ENCODE measurements around the gene DPYD. TPM values are rescaled to one million over a fixed set of nuclear protein-coding genes. Genes with fewer than 3 reads are reported as not detected.

The DPYD gene
- total and polyA plus RNA-seq, 9 of the 15 experiments (the other 6 are each of a cell fraction or from before 2014, with no cell fraction given) = 0.03 to 0.25 (median 0.08) TPM; not detected in 2

DNA sequence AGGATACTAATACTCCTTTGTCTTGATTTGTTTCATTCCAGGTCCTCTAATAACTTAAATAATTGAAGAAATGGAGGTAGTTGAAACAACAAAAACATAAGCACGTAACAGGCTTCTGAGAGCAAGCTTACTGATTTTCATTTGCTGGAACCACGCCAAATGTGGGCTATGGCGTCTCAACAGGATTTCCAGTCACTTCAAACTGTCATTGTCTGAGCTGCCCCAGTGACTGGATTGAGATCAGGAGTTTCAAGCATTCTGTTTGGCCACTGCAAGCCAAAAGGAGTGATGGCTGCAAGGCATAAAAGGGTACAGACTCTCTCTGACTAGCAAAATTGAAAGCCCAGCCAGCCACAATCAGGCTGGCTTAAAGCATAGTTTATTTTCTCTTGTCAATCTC lies 289.9 kb downstream of the DPYD start (continued):
- TF ChIP-seq, protein P1, sequence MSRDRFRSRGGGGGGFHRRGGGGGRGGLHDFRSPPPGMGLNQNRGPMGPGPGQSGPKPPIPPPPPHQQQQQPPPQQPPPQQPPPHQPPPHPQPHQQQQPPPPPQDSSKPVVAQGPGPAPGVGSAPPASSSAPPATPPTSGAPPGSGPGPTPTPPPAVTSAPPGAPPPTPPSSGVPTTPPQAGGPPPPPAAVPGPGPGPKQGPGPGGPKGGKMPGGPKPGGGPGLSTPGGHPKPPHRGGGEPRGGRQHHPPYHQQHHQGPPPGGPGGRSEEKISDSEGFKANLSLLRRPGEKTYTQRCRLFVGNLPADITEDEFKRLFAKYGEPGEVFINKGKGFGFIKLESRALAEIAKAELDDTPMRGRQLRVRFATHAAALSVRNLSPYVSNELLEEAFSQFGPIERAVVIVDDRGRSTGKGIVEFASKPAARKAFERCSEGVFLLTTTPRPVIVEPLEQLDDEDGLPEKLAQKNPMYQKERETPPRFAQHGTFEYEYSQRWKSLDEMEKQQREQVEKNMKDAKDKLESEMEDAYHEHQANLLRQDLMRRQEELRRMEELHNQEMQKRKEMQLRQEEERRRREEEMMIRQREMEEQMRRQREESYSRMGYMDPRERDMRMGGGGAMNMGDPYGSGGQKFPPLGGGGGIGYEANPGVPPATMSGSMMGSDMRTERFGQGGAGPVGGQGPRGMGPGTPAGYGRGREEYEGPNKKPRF (IDR thresholded peaks at IDR 0.05; ENCODE audit: low read depth, low read length) = no peak
- TF ChIP-seq NUFIP1 (IDR thresholded peaks at IDR 0.05; ENCODE audit: partially characterized antibody) (no peak), TEAD2 (tag; IDR thresholded peaks at IDR 0.05) (no peak), ZNF707 (CRISPR knock-in tag; conservative IDR thresholded peaks at IDR 0.05) (no peak), SRSF7 (optimal IDR thresholded peaks at IDR 0.05; ENCODE audit: low read depth, low read length) (no peak), KHSRP (IDR thresholded peaks at IDR 0.05) (no peak)

DNA sequence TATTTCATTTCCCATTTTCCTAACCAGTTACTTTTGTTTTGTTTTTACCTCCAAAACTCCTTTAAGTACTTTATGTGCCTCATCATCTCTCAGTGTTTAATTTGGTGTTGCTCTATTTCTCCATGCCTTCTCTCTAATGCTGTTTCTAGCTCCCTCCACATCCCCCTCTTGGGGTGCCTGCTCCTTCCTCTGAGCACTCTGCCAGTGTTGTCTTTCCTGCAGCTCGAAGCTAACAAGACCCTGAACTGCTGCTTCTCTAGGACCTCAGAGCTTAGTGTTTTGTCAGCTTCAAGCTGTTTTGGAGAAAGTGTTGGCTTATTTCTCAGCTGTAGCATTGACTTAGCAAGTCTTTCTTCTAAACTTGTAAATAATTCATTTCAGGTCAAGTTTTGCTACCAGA lies 290.6 kb downstream of the DPYD start:
- H2AFZ ChIP-seq (ENCODE audit: low read depth, low read length) = no peak overlapping the region
- no peak for DNase-seq (ENCODE audit: extremely low read depth in 1 of 4, low spot score in 3 of 4)
- 0% methylated on average over 1 of the region's 1 CpG for WGBS (ENCODE audit: insufficient coverage, low coverage, missing lambda C conversion rate)
- in situ Hi-C loops (cut with MboI) = no loop called here
- H3K9me3 ChIP-seq (replicated peaks; ENCODE audit: control insufficient read depth, insufficient read depth, low read depth, low read length) = no peaks in the 10 kb centered on the region
- no peak for ATAC-seq
- TF ChIP-seq, protein P2, sequence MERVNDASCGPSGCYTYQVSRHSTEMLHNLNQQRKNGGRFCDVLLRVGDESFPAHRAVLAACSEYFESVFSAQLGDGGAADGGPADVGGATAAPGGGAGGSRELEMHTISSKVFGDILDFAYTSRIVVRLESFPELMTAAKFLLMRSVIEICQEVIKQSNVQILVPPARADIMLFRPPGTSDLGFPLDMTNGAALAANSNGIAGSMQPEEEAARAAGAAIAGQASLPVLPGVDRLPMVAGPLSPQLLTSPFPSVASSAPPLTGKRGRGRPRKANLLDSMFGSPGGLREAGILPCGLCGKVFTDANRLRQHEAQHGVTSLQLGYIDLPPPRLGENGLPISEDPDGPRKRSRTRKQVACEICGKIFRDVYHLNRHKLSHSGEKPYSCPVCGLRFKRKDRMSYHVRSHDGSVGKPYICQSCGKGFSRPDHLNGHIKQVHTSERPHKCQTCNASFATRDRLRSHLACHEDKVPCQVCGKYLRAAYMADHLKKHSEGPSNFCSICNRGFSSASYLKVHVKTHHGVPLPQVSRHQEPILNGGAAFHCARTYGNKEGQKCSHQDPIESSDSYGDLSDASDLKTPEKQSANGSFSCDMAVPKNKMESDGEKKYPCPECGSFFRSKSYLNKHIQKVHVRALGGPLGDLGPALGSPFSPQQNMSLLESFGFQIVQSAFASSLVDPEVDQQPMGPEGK (CRISPR knock-in tag; IDR thresholded peaks at IDR 0.05; ENCODE audit: borderline replicate concordance) = no peak
- TF ChIP-seq SMARCA4 (IDR thresholded peaks at IDR 0.05) (no peak), POLR2G (IDR thresholded peaks at IDR 0.05; ENCODE audit: low read depth, low read length) (no peak), TFAM (CRISPR knock-in tag; conservative IDR thresholded peaks at IDR 0.05) (no peak), CXXC5 (CRISPR knock-in tag; IDR thresholded peaks at IDR 0.05) (no peak)
- TF ChIP-seq, protein P3, sequence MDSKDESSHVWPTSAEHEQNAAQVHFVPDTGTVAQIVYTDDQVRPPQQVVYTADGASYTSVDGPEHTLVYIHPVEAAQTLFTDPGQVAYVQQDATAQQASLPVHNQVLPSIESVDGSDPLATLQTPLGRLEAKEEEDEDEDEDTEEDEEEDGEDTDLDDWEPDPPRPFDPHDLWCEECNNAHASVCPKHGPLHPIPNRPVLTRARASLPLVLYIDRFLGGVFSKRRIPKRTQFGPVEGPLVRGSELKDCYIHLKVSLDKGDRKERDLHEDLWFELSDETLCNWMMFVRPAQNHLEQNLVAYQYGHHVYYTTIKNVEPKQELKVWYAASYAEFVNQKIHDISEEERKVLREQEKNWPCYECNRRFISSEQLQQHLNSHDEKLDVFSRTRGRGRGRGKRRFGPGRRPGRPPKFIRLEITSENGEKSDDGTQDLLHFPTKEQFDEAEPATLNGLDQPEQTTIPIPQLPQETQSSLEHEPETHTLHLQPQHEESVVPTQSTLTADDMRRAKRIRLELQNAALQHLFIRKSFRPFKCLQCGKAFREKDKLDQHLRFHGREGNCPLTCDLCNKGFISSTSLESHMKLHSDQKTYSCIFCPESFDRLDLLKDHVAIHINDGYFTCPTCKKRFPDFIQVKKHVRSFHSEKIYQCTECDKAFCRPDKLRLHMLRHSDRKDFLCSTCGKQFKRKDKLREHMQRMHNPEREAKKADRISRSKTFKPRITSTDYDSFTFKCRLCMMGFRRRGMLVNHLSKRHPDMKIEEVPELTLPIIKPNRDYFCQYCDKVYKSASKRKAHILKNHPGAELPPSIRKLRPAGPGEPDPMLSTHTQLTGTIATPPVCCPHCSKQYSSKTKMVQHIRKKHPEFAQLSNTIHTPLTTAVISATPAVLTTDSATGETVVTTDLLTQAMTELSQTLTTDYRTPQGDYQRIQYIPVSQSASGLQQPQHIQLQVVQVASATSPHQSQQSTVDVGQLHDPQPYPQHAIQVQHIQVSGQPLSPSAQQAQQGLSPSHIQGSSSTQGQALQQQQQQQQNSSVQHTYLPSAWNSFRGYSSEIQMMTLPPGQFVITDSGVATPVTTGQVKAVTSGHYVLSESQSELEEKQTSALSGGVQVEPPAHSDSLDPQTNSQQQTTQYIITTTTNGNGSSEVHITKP (IDR thresholded peaks at IDR 0.05; ENCODE audit: partially characterized antibody) = no peak
- intact Hi-C loops (cut with micrococcal nuclease) = no loop called here
- H3K36me3 ChIP-seq (ENCODE audit: control insufficient read depth, insufficient read depth, low read length) = no peaks in the 10 kb centered on the region
- CTCF ChIA-PET (ENCODE audit: low intra/inter-chr PET ratio) = no interaction called here
- POLR2A ChIA-PET = no interaction called here
- H3K9ac ChIP-seq (ENCODE audit: insufficient read depth in 1 of 2, low read depth in 2 of 2, low read length in 2 of 2) = no peak overlapping the region
- no peaks in the 10 kb centered on the region for H3K4me1 ChIP-seq (replicated peaks in 1 of 2; ENCODE audit: control insufficient read depth in 2 of 2, insufficient read depth in 2 of 2, low read length in 2 of 2)
- H3K79me2 ChIP-seq (ENCODE audit: control insufficient read depth, insufficient read depth, low read length) = no peaks in the 10 kb centered on the region
- no peaks in the 10 kb centered on the region for H3K9me1 ChIP-seq (ENCODE audit: control insufficient read depth, insufficient read depth, low read length)
- H3K4me2 ChIP-seq (ENCODE audit: insufficient read depth, low read length) = no peak overlapping the region
- H3K4me3 ChIP-seq = no peak overlapping the region
- H3K27ac ChIP-seq (ENCODE audit: extremely low read depth, low read depth, low read length) = no peak overlapping the region
- no TSS peak for BruUV-seq (replicated peaks)
- H4K20me1 ChIP-seq (replicated peaks; ENCODE audit: control insufficient read depth, insufficient read depth, low read length) = no peaks in the 10 kb centered on the region
- FAIRE-seq = no peak
- no peaks in the 10 kb centered on the region for H3K27me3 ChIP-seq (ENCODE audit: control insufficient read depth in 2 of 2, insufficient read depth in 2 of 2, low read length in 2 of 2)
